Calu3 (cell line): ENCODE results near the gene RERE. TPM values are rescaled to one million over a fixed set of nuclear protein-coding genes. Genes with fewer than 3 reads are reported as not detected.

Source experiments
- BruUV-seq: library from RNA; stranded (reverse); fragments of 400-500 nt; replicated peaks from 2 replicates; lab custom pipeline; 2021; lab: Mats Ljungman, UMichigan
- CTCF ChIA-PET: fragments of 300-600 bp; sonication (Branson Sonifier 250); formaldehyde crosslinking; loops from one replicate; lab custom pipeline; 2022; ENCODE audit warnings: antibody characterized with exemption; lab: Charles Lee
- DNase-seq: peaks from one replicate; pipeline ENCODE4 v3.0.0; 2022
- H3K27ac Mint-ChIP-seq: one replicate; pipeline ENCODE4 v1.8.0; 2022; ENCODE audit warnings: mixed read lengths; ENCODE audit not compliant: unreplicated experiment
- H3K27me3 Mint-ChIP-seq: one replicate; pipeline ENCODE4 v1.8.0; 2022; ENCODE audit warnings: mixed read lengths; ENCODE audit not compliant: unreplicated experiment
- H3K36me3 Mint-ChIP-seq: one replicate; pipeline ENCODE4 v1.8.0; 2022; ENCODE audit warnings: mild to moderate bottlenecking, moderate library complexity, mixed read lengths; ENCODE audit not compliant: insufficient read depth, unreplicated experiment
- H3K4me1 Mint-ChIP-seq: one replicate; pipeline ENCODE4 v1.8.0; 2022; ENCODE audit warnings: mild to moderate bottlenecking, low read depth, mixed read lengths; ENCODE audit not compliant: unreplicated experiment
- H3K4me3 Mint-ChIP-seq: one replicate; pipeline ENCODE4 v1.8.0; 2022; ENCODE audit warnings: mild to moderate bottlenecking, low read depth, moderate library complexity, mixed read lengths; ENCODE audit not compliant: unreplicated experiment
- H3K9me3 Mint-ChIP-seq: one replicate; pipeline ENCODE4 v1.8.0; 2022; ENCODE audit warnings: low read depth, mixed read lengths; ENCODE audit not compliant: unreplicated experiment
- intact Hi-C: fragments of 100-400 bp; cut with micrococcal nuclease; formaldehyde crosslinking; loops from one replicate; pipeline ENCODE4 v1.10.0; 2022; ENCODE audit not compliant: unreplicated experiment
- total RNA-seq: library from RNA; stranded (reverse); gene quantifications from 2 replicates; pipeline ENCODE4 v1.2.3, GENCODE V29; 2022
- TF ChIP-seq, protein P1 (sequence below): fragments of 200-600 bp; IDR thresholded peaks from one replicate; pipeline ENCODE4 v1.8.0; 2022; ENCODE audit warnings: antibody characterized with exemption; ENCODE audit not compliant: unreplicated experiment

Gene RERE
- total RNA-seq, 1 experiment from 2014 or later = 45.9 TPM

DNA sequence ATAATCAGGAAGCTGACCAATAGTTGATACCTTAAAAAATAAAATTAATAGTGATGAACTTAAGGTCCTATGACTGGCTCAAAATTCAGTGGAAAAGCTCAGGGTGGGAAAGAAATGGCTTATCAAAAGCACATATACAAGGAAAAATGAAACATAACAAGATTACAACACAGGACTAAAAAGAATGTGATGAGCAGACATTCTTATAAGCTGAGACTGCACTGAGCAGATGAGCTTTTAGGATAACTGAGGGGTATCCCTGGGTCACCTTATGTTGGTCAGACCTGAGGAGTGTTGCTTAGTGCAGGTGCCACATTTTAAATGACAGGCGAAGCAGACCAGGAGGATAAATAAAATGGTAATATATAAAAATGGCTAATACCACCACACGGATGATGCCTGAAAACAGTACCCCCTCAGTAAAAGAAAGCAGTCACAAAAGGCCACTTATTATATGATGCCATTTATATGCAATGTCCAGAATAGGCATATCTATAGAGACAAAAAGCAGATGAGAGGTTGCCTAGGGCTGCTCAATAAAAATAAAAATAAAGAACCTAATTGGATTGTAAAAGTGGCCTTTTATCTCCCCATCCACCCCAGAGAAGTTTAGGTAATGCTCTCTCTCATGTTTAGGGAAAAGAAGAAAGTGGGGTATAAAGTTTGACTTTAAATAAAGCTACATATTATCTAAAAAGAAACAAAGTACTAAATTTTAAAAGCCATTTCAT is 335.6 kb downstream of the RERE start:
- Mint-ChIP-seq H3K4me1 (peaks cover 5% of the 10 kb centered on the region), H3K27ac (no peak overlapping the region), H3K4me3 (no peak overlapping the region), H3K9me3 (no peaks in the 10 kb centered on the region), H3K36me3 (no peaks in the 10 kb centered on the region), H3K27me3 (no peaks in the 10 kb centered on the region)
- TF ChIP-seq, protein P1, sequence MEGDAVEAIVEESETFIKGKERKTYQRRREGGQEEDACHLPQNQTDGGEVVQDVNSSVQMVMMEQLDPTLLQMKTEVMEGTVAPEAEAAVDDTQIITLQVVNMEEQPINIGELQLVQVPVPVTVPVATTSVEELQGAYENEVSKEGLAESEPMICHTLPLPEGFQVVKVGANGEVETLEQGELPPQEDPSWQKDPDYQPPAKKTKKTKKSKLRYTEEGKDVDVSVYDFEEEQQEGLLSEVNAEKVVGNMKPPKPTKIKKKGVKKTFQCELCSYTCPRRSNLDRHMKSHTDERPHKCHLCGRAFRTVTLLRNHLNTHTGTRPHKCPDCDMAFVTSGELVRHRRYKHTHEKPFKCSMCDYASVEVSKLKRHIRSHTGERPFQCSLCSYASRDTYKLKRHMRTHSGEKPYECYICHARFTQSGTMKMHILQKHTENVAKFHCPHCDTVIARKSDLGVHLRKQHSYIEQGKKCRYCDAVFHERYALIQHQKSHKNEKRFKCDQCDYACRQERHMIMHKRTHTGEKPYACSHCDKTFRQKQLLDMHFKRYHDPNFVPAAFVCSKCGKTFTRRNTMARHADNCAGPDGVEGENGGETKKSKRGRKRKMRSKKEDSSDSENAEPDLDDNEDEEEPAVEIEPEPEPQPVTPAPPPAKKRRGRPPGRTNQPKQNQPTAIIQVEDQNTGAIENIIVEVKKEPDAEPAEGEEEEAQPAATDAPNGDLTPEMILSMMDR = no peak
- CTCF ChIA-PET = no interaction called here
- intact Hi-C loops = no loop called here
- DNase-seq = no peak
- no TSS peak for BruUV-seq

DNA sequence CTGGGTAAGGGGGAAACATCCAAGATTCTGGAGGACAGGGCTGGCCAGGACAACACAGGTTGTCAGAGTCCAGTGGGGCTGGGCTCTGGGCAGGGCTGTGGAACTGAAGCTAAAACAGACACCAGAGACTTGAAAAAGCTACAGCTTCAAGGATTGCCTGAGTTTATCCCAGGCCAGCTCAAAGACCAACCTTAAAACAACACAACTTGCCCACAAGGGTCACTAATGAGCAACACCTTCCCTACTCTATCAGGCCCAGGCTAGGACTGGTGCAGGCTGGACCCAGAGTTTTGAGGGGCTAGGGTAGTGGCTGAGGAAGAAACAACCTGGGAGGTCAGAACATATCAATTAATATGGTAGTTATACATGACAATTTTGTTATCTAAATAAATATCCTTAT is 338.9 kb downstream of the RERE start:
- H3K4me3 Mint-ChIP-seq = no peak overlapping the region
- no peaks in the 10 kb centered on the region for H3K27me3 Mint-ChIP-seq
- peaks cover 5% of the 10 kb centered on the region for H3K4me1 Mint-ChIP-seq
- BruUV-seq = no TSS peak
- H3K27ac Mint-ChIP-seq = no peak overlapping the region
- CTCF ChIA-PET = no interaction called here
- H3K9me3 Mint-ChIP-seq = no peaks in the 10 kb centered on the region
- no peaks in the 10 kb centered on the region for H3K36me3 Mint-ChIP-seq
- intact Hi-C loops = no loop called here
- TF ChIP-seq, protein P1 = no peak
- DNase-seq = no peak

DNA sequence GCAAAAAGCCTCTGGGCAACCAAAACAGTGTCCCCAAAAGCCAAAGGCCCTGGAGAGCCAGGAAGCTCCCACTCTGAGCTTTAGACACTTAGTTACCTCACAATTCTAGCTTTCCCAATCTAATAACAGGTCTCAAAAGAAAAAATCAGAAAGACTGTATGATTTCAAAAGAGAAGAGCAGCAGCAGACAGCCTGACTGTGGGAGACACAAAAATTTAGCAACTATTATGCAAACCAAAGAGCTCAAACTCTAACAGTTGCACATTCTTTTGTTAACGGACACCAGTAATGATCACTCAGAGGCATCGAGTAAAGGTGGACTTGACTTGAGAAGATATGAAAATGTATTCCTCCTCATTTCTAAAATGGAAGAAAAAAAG is 339.5 kb downstream of the RERE start:
- intact Hi-C loops = no loop called here
- H3K36me3 Mint-ChIP-seq = no peaks in the 10 kb centered on the region
- no peaks in the 10 kb centered on the region for H3K9me3 Mint-ChIP-seq
- H3K27me3 Mint-ChIP-seq = no peaks in the 10 kb centered on the region
- BruUV-seq = no TSS peak
- DNase-seq = no peak
- CTCF ChIA-PET = no interaction called here
- no peak overlapping the region for H3K27ac Mint-ChIP-seq
- TF ChIP-seq, protein P1 = no peak
- H3K4me3 Mint-ChIP-seq = no peak overlapping the region
- H3K4me1 Mint-ChIP-seq = peaks cover 5% of the 10 kb centered on the region

DNA sequence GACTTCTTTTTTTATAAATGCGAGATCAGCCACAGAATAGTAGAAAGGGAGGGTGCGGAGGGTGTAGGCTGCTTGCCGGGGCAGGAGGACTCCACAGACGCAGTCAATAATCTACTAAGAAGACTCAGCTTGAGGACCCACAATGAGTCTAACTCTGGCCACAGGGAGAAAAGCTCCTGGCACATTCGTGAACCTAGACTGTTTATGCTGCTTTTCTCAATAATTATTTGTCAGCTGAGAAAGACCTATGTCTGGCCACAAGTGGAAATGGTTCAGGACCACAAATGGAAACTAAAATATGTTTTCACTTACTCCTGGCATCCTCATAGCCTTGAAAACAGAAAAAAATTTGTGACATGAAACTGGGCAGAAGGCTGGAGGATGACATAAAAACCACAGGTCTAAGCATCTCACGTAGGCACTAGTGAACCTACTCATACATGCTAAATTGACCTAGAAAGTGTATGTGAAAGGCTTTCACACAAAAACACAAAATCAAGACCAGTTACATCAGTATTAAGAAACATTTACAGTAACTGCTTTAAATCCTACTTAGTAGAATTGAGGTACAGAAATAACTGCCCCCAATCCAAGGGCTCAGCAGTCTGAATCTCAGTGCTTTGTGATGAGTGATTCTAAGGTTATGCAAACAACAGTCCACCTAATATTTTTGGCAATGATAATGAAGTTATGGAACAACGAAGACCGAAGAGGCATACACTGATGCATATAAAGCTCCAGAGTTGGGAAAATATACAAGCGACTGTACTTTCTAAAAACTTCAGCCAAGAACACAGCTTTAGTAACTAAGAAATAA is 340.1 kb downstream of the RERE start:
- TF ChIP-seq, protein P1 = no peak
- intact Hi-C loops = no loop called here
- no peak for DNase-seq
- H3K4me1 Mint-ChIP-seq = peaks cover 5% of the 10 kb centered on the region
- H3K4me3 Mint-ChIP-seq = no peak overlapping the region
- H3K27me3 Mint-ChIP-seq = no peaks in the 10 kb centered on the region
- H3K36me3 Mint-ChIP-seq = no peaks in the 10 kb centered on the region
- BruUV-seq = no TSS peak
- H3K27ac Mint-ChIP-seq = no peak overlapping the region
- CTCF ChIA-PET = no interaction called here
- no peaks in the 10 kb centered on the region for H3K9me3 Mint-ChIP-seq
